K562 (cell line): ENCODE measurements around the gene DMAC2L. TPM values are rescaled to one million over a fixed set of nuclear protein-coding genes. Genes with fewer than 3 reads are reported as not detected.

ENCODE experiments used
- ATAC-seq: fragments of 200-7000 bp; cut with Tn5 transposase; 3 replicates; pipeline ENCODE4 v1.9.1; 2020; ENCODE audit warnings: moderate library complexity
- BruUV-seq: library from RNA; stranded (reverse); fragments of 400-500 nt; replicated peaks from 2 replicates; lab custom pipeline; 2021; lab: Mats Ljungman, UMichigan
- CTCF ChIA-PET: fragments of 300-600 bp; formaldehyde crosslinking; extraction: SDS; loops from one replicate; lab custom pipeline; 2021; ENCODE audit warnings: low intra/inter-chr PET ratio; lab: Yijun Ruan, JAX
- POLR2A ChIA-PET: fragments of 300-600, 350-650 bp; sonication (Branson Sonifier 250); formaldehyde crosslinking; extraction: SDS; loops from one replicate; lab custom pipeline; 2021; ENCODE audit warnings: antibody characterized with exemption, inconsistent platforms; lab: Yijun Ruan, JAX
- DNase-seq, 4 experiments: peaks; one replicate each; pipeline versions ENCODE4 v3.0.0 to v3.0.0-alpha.2; 2011 to 2018; ENCODE audit warnings: low spot score in 3 of 4, mixed read lengths in 3 of 4; ENCODE audit errors: extremely low read depth in 1 of 4
- FAIRE-seq: peaks from 2 replicates; lab custom pipeline; 2011; peaks lifted over from hg19 to GRCh38; lab: Jason Lieb, UNC
- H2AFZ ChIP-seq: 2 replicates; pipeline ENCODE4 v1.6.0; 2011; ENCODE audit warnings: low read depth, low read length, control low read depth, inconsistent platforms
- H3K27ac ChIP-seq: fragments of 200-600 bp; 3 replicates; pipeline ENCODE4 v1.8.0; 2011; ENCODE audit warnings: low read depth, mild to moderate bottlenecking, control low read depth, inconsistent platforms, low read length, moderate library complexity, mixed read lengths; ENCODE audit errors: extremely low read depth
- H3K27me3 ChIP-seq, 2 experiments: fragments of 300-600 bp in 1 of 2; 2 replicates in 1 of 2; 3 replicates in 1 of 2; pipeline versions ENCODE4 v1.6.0 to v1.8.0; 2011; ENCODE audit warnings: inconsistent platforms in 2 of 2, low read length in 2 of 2, mild to moderate bottlenecking in 1 of 2, mixed read lengths in 1 of 2, moderate library complexity in 1 of 2; ENCODE audit not compliant: control insufficient read depth in 2 of 2, insufficient read depth in 2 of 2
- H3K36me3 ChIP-seq: fragments of 300-600 bp; 3 replicates; pipeline ENCODE4 v1.8.0; 2011; ENCODE audit warnings: mild to moderate bottlenecking, low read length, inconsistent platforms; ENCODE audit not compliant: control insufficient read depth, insufficient read depth
- H3K4me1 ChIP-seq, 2 experiments: fragments of 200-600 bp in 1 of 2; replicated peaks in 1 of 2; 2 replicates in 1 of 2; 3 replicates in 1 of 2; pipeline versions ENCODE4 v1.5.1 to v1.8.0; 2011; ENCODE audit warnings: inconsistent platforms in 2 of 2, low read length in 2 of 2, mild to moderate bottlenecking in 1 of 2, mixed read lengths in 1 of 2, moderate library complexity in 1 of 2; ENCODE audit not compliant: control insufficient read depth in 2 of 2, insufficient read depth in 2 of 2
- H3K4me2 ChIP-seq: 2 replicates; pipeline ENCODE4 v1.6.1; 2011; ENCODE audit warnings: low read length, control low read depth, inconsistent platforms, mixed read lengths; ENCODE audit not compliant: insufficient read depth
- H3K4me3 ChIP-seq: fragments of 200-600 bp; sonication (generic), shearing (Covaris generic); 2 replicates; pipeline ENCODE4 v1.5.1; 2016; ENCODE audit warnings: control low read depth, inconsistent platforms
- H3K79me2 ChIP-seq: fragments of 200-600 bp; 3 replicates; pipeline ENCODE4 v1.8.0; 2011; ENCODE audit warnings: low read length, inconsistent platforms; ENCODE audit not compliant: control insufficient read depth, insufficient read depth
- H3K9ac ChIP-seq, 2 experiments: 2 replicates each; pipeline versions ENCODE4 v1.6.0 to v1.6.1; 2011; ENCODE audit warnings: low read depth in 2 of 2, low read length in 2 of 2, control low read depth in 1 of 2, inconsistent platforms in 1 of 2, mild to moderate bottlenecking in 1 of 2, mixed read lengths in 1 of 2; ENCODE audit not compliant: insufficient read depth in 1 of 2
- H3K9me1 ChIP-seq: one replicate; pipeline ENCODE4 v1.6.0; 2011; ENCODE audit warnings: inconsistent platforms, mild to moderate bottlenecking, low read length, moderate library complexity; ENCODE audit not compliant: control insufficient read depth, insufficient read depth
- H3K9me3 ChIP-seq: replicated peaks from 2 replicates; pipeline ENCODE4 v1.5.1; 2011; ENCODE audit warnings: low read depth, low read length, inconsistent platforms; ENCODE audit not compliant: control insufficient read depth, insufficient read depth
- H4K20me1 ChIP-seq: replicated peaks from 2 replicates; pipeline ENCODE4 v1.6.1; 2011; ENCODE audit warnings: low read length, inconsistent platforms, mixed read lengths; ENCODE audit not compliant: control insufficient read depth, insufficient read depth
- BHLHE40 ChIP-seq: IDR thresholded peaks from 2 replicates; pipeline ENCODE4 v1.6.1; 2011; ENCODE audit warnings: low read length, improper control_type of control experiment
- ETV1 ChIP-seq: fragments of 450-650 bp; conservative IDR thresholded peaks from 2 replicates; pipeline ENCODE4 v1.6.1; 2016; ENCODE audit warnings: missing genetic modification characterization, control low read depth, low read depth, missing compliant biosample characterization
- JUN ChIP-seq, 2 experiments: sonication (generic) in 1 of 2; formaldehyde crosslinking in 1 of 2; IDR thresholded peaks; 2 replicates each; pipeline versions ENCODE4 v1.6.1 to v1.8.0; 2012 to 2022; ENCODE audit warnings: borderline replicate concordance in 2 of 2, mild to moderate bottlenecking in 2 of 2, improper control_type of control experiment in 1 of 2, low read depth in 1 of 2, low read length in 1 of 2, missing genetic modification reagents in 1 of 2
- MCM2 ChIP-seq: fragments of 450-650 bp; IDR thresholded peaks from 2 replicates; pipeline ENCODE4 v1.6.1; 2017; ENCODE audit warnings: low read depth, mild to moderate bottlenecking
- NCOA6 ChIP-seq: fragments of 450-650 bp; IDR thresholded peaks from 2 replicates; pipeline ENCODE4 v1.6.1; 2017; ENCODE audit warnings: mild to moderate bottlenecking
- ZNF134 ChIP-seq: fragments of 250-450 bp; sonication (Bioruptor Pico); conservative IDR thresholded peaks from 2 replicates; pipeline ENCODE4 v1.4.0; 2020
- ZNF318 ChIP-seq, 2 experiments: fragments of 450-650 bp; IDR thresholded peaks; 2 replicates each; pipeline ENCODE4 v1.6.1; 2016; ENCODE audit warnings: mild to moderate bottlenecking in 2 of 2, borderline replicate concordance in 1 of 2, low read depth in 1 of 2, moderate library complexity in 1 of 2
- WGBS: fragments of 100-300 bp; shearing (Covaris generic); methylation state at CpG from one replicate; pipeline ENCODE4 v1.1.6; 2016; ENCODE audit warnings: low coverage, mixed read lengths; ENCODE audit not compliant: insufficient coverage; ENCODE audit errors: missing lambda C conversion rate; 5-methylcytosine and 5-hydroxymethylcytosine counted together
- in situ Hi-C: fragments of 300-500 bp; cut with MboI; formaldehyde crosslinking; loops from 4 replicates; pipeline ENCODE4 v1.15.0; 2018; ENCODE audit warnings: inconsistent platforms, mixed read lengths
- intact Hi-C: fragments of 100-400 bp; cut with micrococcal nuclease; formaldehyde crosslinking; loops from 2 replicates; pipeline ENCODE4 v1.14.2; 2022
- polyA plus RNA-seq, 8 experiments: library from polyadenylated mRNA; depleted of rRNA in 4 of 8; stranded (reverse) in 5 of 8; unstranded in 3 of 8; fragments of >200 nt; fragmentation: Nextera tagmentation in 2 of 8; fragmentation: Illumina TruSeq in 1 of 8; extraction: Ambion mirVana in 2 of 8; extraction: Trizol in 1 of 8; gene quantifications; 2 replicates each; pipeline versions ENCODE4 v1.2.1 to v1.2.3, GENCODE V29; 2011 to 2014; ENCODE audit warnings: inconsistent platforms in 1 of 8, missing spikeins in 1 of 8
- total RNA-seq, 7 experiments: library from RNA; depleted of rRNA in 6 of 7; stranded (reverse); fragments of >200 nt in 6 of 7; fragmentation: Illumina TruSeq in 2 of 7; extraction: Trizol in 2 of 7; gene quantifications; 2 replicates each; pipeline versions ENCODE4 v1.2.1 to v1.2.3, GENCODE V29; 2011 to 2021; ENCODE audit warnings: low replicate concordance in 1 of 7
- TF ChIP-seq, protein P1 (sequence below): fragments of 450-650 bp; formaldehyde crosslinking; IDR thresholded peaks from 2 replicates; pipeline ENCODE4 v1.4.0; 2022; ENCODE audit warnings: mild to moderate bottlenecking, moderate library complexity
- TF ChIP-seq, protein P2 (sequence below): fragments of 450-650 bp; IDR thresholded peaks from 2 replicates; pipeline ENCODE4 v1.6.1; 2017; ENCODE audit warnings: antibody characterized with exemption, mild to moderate bottlenecking

The DMAC2L gene
- total and polyA plus RNA-seq, 9 of the 15 experiments (the other 6 are each of a cell fraction or from before 2014, with no cell fraction given), result 4.0 to 37.2 (median 9.3) TPM

- H2AFZ ChIP-seq, result no peak overlapping the region
- no peaks in the 10 kb centered on the region for H3K36me3 ChIP-seq
- no peaks in the 10 kb centered on the region for H3K79me2 ChIP-seq
- no peak overlapping the region for H3K27ac ChIP-seq
- WGBS, result 100% methylated on average over 1 of the region's 2 CpGs
- ChIA-PET CTCF (no interaction called here), POLR2A (interaction anchor here (0.5 kb wide), 1 partner anchor 151 kb away, joined by 3 read pairs; no protein-coding TSS in a partner anchor)
- in situ Hi-C loops, result no loop called here
- H3K9ac ChIP-seq, result no peak overlapping the region
- no TSS peak for BruUV-seq
- intact Hi-C loops, result no loop called here
- no peaks in the 10 kb centered on the region for H3K9me1 ChIP-seq
- H3K27me3 ChIP-seq, result no peaks in the 10 kb centered on the region
- H3K9me3 ChIP-seq, result no peaks in the 10 kb centered on the region
- no peak for ATAC-seq
- no peak overlapping the region for H3K4me2 ChIP-seq
- H3K4me1 ChIP-seq, result no peaks in the 10 kb centered on the region; a peak in 1 of 5 replicates
- H4K20me1 ChIP-seq, result no peaks in the 10 kb centered on the region
- FAIRE-seq, result no peak
- no peak for DNase-seq
- no peak overlapping the region for H3K4me3 ChIP-seq
- TF ChIP-seq, protein P1, sequence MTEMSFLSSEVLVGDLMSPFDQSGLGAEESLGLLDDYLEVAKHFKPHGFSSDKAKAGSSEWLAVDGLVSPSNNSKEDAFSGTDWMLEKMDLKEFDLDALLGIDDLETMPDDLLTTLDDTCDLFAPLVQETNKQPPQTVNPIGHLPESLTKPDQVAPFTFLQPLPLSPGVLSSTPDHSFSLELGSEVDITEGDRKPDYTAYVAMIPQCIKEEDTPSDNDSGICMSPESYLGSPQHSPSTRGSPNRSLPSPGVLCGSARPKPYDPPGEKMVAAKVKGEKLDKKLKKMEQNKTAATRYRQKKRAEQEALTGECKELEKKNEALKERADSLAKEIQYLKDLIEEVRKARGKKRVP, result no peak
- TF ChIP-seq, protein P2, sequence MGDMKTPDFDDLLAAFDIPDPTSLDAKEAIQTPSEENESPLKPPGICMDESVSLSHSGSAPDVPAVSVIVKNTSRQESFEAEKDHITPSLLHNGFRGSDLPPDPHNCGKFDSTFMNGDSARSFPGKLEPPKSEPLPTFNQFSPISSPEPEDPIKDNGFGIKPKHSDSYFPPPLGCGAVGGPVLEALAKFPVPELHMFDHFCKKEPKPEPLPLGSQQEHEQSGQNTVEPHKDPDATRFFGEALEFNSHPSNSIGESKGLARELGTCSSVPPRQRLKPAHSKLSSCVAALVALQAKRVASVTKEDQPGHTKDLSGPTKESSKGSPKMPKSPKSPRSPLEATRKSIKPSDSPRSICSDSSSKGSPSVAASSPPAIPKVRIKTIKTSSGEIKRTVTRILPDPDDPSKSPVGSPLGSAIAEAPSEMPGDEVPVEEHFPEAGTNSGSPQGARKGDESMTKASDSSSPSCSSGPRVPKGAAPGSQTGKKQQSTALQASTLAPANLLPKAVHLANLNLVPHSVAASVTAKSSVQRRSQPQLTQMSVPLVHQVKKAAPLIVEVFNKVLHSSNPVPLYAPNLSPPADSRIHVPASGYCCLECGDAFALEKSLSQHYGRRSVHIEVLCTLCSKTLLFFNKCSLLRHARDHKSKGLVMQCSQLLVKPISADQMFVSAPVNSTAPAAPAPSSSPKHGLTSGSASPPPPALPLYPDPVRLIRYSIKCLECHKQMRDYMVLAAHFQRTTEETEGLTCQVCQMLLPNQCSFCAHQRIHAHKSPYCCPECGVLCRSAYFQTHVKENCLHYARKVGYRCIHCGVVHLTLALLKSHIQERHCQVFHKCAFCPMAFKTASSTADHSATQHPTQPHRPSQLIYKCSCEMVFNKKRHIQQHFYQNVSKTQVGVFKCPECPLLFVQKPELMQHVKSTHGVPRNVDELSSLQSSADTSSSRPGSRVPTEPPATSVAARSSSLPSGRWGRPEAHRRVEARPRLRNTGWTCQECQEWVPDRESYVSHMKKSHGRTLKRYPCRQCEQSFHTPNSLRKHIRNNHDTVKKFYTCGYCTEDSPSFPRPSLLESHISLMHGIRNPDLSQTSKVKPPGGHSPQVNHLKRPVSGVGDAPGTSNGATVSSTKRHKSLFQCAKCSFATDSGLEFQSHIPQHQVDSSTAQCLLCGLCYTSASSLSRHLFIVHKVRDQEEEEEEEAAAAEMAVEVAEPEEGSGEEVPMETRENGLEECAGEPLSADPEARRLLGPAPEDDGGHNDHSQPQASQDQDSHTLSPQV, result no peak
- TF ChIP-seq ETV1 (tag) (no peak), MCM2 (no peak), NCOA6 (no peak), JUN (IDR thresholded peaks at IDR 0.05; ENCODE audit: borderline replicate concordance, low read depth, low read length) (no peak), JUN (CRISPR knock-in tag; IDR thresholded peaks at IDR 0.05; ENCODE audit: borderline replicate concordance) (no peak), ZNF134 (CRISPR knock-in tag) (no peak), ZNF318 (IDR thresholded peaks at IDR 0.05; ENCODE audit: borderline replicate concordance in 1 of 2, low read depth in 1 of 2) (no peak), BHLHE40 (no peak)
Measured at GRCh38 chr14:50360851-50361250, 48.7 kb downstream of the DMAC2L start.
